GM19397 (cell line): ENCODE results near the gene DPH6.

ENCODE experiments used
- ATAC-seq: cut with Tn5 transposase; IDR thresholded peaks from one replicate; pipeline ENCODE4 v1.9.1; 2021; ENCODE audit warnings: mild to moderate bottlenecking, moderate library complexity; ENCODE audit not compliant: unreplicated experiment

DPH6 gene

DNA sequence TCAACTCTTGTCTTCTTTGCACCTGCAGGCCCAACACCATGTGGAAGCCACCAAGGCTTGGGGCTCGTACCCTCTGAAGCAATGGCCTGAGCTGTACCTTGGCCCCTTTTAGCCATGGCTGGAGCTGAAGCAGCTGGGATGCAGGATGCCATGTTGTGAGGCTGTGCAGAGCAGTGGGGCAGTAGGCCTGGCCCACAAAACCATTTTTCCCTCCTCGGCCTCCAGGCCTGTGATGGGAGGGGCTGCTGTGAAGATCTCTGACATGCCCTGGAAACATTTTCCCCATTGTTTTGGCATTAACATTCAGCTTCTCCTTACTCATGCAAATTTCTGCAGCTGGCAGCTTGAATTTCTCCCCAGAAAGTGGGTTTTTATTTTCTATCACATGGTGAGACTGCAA, 58.5 kb downstream of the DPH6 start:
- no peak for ATAC-seq

- ATAC-seq = no peak
Observed at GRCh38 chr15:35486296-35486695, 59.7 kb downstream of the DPH6 start.

DNA sequence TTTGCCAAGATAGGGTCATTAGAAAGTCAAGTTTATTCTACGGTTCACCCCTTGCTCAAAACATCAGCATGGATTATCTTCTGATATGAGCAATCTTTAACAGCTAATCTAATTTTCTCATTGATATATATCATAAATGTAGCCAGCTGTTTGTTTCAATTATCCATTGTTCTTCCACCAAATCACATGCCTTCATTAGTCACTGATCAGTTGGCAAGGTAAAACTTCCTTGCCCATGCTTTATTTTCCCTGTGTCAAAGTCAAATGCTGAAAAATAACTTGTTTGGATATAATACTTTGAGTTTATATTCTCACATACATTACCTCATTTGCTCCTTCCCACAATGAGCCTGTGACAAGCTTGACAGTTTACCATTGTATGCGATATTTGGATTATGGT, 60.6 kb downstream of the DPH6 start:
- no peak for ATAC-seq

DNA sequence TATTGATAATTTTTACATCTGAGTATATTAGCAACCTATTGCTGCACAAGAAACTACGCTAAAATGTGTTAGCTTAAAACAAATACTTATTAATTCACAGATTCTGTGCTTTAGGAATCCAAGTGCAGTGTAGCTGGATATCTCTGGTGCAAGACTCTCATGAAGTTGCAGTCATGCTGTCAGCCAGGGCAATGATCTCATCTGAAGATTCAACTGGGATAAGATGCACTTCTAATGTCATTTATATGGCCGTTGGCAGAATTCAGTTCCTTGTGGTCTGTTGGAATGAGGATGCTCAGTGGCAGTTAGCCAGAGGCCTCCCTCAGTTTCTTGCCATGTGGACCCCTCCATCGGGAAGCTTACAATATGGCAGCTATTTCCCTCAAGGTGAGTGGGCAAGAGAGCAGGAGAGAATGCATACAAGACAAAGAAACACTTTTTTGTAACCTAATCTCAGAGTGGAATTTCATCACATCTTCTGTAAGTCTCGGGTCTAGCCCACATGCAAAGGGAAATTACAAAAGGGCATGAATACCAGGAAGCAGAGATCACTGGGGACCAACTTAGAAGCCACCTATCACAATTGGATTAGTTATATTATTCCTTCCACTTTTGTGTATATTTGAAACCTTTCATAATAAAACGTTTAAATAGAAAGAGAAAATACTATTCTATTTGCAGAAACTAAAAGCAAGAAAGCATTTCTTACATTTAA, 61.6 kb downstream of the DPH6 start:
- ATAC-seq = no peak

DNA sequence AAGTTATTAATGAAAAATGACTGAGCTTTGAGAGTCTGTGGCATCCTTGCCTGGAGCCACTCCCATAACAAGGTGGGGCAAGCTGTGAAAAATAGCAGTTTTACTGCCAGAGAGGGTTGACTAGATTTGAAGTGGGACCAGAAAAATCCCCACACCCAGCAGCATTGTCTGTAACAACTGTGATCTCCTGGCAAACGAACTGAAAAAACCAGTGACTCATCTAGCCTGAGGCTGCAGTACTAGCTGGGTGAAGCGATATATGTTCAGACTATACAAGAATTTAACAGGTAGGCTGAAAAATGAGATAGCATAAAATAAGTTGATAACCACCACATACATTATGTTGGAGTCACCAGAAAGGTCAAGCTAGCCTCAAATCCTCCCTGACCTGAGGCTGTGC, 64.0 kb downstream of the DPH6 start:
- no peak for ATAC-seq

DNA sequence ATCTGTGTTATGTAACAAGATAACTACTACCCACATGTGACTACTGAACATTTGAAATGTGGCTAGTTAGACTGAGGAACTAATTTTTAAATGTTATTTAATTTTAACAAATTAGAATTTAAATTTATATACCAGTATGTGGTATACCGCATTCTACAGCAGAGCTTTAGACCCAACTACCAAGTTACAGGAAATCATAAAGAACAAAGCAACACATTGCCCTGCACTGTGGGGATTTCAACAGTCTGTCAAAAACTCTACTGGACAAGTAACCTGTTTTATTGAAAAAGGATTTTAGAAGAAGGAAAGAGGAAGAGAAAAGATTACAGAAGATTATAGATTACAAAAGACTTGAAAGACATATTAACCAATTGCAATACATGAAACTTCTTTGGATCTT, 64.9 kb downstream of the DPH6 start:
- ATAC-seq = no peak

- ATAC-seq = no peak
Observed at GRCh38 chr15:35479423-35479822, 66.5 kb downstream of the DPH6 start.

DNA sequence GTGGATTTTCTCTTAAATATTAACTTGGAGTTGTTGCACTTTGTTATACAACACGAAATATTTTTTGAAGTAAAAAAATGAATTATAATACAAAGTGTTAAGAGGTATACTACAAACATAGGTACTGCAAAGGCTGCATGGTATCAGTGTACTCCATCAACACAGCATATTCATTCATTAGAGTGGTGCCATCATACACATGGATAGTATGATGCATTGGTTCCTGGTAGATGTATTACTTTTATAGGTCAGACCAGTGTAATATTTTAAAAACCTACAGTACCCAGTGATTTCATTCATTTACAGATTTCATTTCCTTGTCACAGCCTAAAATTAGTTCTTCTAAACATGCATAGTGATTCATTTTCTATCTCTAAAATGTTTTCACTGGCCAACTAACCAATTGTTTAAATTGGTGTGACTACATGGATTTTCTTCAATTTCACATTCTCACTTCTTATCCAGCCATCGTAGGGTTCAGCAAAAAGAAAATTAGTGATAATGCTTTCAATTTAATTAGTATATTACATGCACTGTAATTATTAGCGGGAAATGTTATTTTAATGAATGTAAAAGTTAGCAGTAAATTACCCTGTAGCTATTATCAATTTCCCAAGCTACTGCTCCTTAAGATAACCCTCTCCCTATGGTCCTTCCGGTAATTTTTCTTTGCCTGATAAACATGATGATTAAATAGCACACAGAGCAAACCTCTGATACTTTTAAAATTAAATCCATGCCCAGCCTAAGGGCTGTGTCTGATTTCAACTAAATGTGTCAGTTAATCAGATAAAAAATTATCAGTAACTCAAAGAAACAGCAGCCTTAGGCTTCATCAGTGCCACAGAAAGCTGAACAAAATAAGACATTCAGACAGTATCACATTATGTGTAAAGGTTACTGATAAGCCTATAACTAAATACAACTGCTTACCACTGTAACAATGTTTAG, 68.4 kb downstream of the DPH6 start:
- no peak for ATAC-seq

- no peak for ATAC-seq
Observed at GRCh38 chr15:35471024-35471423, 74.9 kb downstream of the DPH6 start.

DNA sequence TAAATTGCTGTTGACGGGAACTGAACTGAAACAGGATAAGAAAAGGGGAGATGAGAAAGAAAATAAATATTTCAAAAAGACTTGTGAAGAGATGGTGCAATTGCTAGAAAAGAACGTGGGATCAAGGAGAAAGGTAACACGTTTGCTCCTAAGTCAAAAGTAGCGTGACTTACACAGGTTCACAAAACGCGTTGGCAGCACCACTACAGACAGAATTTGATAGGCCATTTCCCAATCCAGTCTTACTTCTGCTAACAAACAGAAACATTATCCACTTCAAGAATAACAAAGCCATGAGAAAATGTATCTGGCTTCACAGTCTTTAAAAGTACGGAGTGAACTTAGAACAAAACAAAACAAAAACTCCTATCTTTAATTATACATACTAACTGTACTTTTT, 75.5 kb downstream of the DPH6 start:
- no peak for ATAC-seq

GRCh38 chr15:35466476-35466875, 79.5 kb downstream of the DPH6 start:
- ATAC-seq = no peak

GRCh38 chr15:35465783-35466182, 80.2 kb downstream of the DPH6 start:
- ATAC-seq = no peak

DNA sequence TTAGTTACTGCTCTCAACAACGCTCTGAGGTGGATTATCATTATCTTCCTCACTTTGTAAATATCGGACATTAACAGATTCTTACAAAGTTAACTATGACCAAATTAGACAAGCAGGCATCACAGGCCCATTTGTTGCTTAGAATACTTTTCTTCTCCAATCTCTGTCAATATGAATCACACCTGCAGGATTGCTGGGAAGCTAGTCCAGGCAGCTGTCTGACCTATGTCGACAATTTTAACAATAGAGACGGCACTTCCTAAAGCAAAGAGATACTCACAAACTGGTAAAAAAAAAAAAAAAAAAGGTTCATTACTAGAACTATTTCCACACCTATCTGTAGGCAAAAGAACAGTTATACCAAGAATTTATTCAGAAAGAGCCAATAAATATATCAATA, 85.3 kb downstream of the DPH6 start:
- ATAC-seq = no peak

- ATAC-seq = no peak
Observed at GRCh38 chr15:35458176-35458856, 87.6 kb downstream of the DPH6 start.

DNA sequence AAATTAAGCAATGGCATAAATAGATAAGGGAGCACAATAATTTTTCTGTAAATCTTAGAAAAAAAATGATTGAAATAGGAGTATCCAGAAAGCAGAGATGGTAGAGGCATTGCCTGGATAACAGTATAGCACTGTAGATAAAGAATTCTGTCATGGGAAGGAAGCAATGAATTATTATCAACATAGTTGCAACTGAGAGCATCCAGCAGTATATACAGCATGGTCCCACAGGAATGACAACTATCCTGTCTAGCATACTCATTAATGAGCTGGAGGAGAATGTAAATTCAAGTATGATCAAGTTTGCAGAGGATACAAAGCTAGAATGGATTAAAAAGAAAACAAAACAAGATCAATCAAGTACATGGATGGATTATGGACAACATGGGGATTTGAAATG, 90.8 kb downstream of the DPH6 start:
- ATAC-seq = no peak

- no peak for ATAC-seq
Observed at GRCh38 chr15:35450492-35450891, 95.5 kb downstream of the DPH6 start.

- ATAC-seq = no peak
Observed at GRCh38 chr15:35448294-35448693, 97.7 kb downstream of the DPH6 start.

DNA sequence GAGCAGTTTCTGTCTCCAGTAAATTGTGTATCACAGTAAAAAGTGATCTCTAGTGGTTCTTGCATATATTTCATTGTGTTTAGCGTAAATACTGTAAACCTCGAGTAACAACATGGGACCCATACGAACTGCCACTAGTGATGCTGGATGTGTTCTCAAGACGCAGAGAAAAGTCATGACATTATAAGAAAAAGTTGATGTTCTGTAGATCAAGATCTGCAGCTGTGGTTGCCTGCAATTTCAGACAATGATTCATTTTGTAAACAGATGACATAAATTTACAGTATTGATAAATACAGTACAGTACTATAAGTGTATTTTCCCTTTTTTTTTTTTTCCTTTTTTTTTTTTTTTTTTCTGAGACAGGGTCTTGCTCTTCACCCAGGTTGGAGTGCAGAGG, 100.1 kb downstream of the DPH6 start:
- ATAC-seq = no peak

GRCh38 chr15:35444557-35445204, 101.3 kb downstream of the DPH6 start:
- ATAC-seq = no peak

DNA sequence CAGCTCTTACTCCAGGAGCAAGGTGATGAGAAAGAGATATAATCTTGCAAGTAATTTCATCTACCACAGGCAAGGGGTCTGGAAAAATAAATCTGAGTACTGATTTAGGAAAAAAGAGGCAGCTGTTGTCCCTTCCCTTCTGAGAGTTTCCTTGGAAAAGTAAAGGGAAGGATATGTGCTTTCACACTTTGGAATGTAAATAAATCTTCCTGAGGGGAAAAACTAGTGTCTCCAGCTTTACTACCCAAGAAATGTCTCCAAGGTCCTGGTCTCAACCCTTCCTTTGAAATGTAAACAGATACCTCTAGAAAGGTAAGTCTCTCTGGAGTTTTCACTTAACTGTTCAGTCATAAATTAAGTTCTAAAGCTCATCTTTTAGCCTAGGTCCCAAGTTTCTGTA, 102.6 kb downstream of the DPH6 start:
- no peak for ATAC-seq

DNA sequence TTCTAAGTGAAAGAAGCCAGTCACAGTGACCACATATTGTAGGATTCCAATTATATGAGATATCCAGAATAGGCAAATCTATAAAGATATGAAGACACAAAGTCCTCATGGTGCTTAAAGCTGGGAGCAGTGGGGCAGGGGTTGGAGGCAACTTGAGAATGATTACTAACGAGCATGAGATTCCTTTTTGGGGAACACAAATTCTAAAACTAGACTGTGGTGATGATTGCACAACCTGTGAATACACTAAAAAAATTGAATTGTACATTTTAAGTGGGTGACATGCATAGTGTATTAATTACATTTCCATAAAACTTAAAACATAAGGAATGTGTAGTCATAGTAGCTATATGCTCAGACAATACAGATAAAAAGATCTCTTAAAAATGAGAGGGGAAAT, 103.2 kb downstream of the DPH6 start:
- no peak for ATAC-seq
